GM19043 (cell line): ENCODE results near the gene CNTNAP5.

ENCODE experiments used
- ATAC-seq: cut with Tn5 transposase; IDR thresholded peaks from one replicate; pipeline ENCODE4 v1.9.1; 2021; ENCODE audit warnings: low read depth; ENCODE audit not compliant: unreplicated experiment

The CNTNAP5 gene

DNA sequence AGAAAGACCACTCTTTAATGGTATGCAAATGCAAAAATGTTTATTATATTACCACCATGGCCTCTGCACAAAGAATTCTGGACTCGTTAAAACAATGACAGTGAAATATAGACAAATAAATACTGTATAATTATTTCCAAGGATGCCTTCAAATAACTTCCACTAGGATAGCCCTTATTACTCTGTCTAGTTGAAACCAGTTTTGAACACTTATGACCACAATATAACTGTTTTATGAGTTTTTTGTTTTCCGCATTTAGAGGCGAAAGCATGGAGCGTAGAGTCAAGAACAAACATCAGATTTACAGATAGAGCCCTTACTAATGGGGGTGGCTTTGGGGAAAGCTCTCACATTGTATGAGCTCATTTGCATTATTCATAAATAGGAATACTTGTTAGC, 559.5 kb downstream of the CNTNAP5 start:
- no peak for ATAC-seq

DNA sequence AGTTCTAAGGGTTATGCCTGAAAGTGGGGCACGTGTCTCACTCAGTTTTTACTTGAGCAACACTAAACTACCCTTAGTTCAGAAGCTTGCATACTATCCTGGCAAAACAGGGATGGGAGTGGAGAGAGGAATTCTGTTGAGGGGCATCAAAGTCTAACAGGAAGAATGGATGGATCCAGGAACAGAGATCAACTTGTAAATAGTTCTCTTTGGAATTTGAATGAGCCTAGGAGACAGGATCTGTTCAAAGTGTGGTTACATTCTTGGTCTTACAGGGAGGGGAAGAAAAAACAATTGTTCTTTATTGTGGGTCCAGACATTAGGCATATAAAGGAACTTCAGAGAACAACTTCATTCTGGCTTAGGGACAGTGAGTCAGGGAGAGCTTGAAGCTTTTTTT, 560.2 kb downstream of the CNTNAP5 start:
- ATAC-seq, result no peak

GRCh38 chr2:124586210-124586609, 561.1 kb downstream of the CNTNAP5 start:
- ATAC-seq, result no peak

DNA sequence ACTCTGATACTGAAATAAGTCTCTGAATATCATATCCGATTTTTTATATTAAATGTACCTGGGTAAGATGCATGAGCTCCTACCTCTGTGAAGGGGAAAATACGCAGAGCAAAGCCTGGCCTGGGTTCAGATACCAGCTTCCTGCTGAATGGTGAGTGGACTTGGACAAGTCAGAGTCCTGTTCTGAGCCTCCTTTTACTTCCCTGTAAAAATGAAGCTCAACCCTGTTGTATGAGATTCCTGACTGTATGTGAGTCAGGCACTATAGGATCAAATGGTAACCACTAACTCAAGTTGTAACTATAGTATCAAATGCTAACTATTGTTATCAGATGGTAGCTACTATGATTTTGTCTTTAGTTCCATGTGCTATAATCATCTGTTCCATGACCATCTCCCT, 561.7 kb downstream of the CNTNAP5 start:
- ATAC-seq, result no peak

GRCh38 chr2:124589971-124590370, 564.9 kb downstream of the CNTNAP5 start:
- ATAC-seq, result no peak

- no peak for ATAC-seq
These were observed 577.7 kb downstream of the CNTNAP5 start for GRCh38 chr2:124602759-124603158.

DNA sequence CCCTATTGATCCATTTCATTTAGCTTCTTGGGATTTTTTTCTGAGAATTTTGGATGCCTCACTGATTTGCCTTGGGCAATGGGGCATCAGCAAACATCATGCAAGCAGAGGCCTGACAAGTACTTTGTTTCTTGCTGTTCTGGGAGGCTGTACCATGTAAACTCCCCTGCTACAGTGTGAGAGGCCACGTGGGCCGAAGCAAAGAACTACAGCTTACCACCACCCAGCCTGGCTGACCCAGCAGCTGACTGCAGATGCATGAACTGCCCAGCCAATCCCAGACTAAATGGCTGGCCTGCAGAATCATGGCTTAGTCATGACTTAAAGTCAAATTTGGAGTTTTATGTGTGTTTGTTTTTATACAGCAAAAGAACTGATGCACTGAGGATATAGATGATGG, 579.9 kb downstream of the CNTNAP5 start:
- ATAC-seq, result no peak

DNA sequence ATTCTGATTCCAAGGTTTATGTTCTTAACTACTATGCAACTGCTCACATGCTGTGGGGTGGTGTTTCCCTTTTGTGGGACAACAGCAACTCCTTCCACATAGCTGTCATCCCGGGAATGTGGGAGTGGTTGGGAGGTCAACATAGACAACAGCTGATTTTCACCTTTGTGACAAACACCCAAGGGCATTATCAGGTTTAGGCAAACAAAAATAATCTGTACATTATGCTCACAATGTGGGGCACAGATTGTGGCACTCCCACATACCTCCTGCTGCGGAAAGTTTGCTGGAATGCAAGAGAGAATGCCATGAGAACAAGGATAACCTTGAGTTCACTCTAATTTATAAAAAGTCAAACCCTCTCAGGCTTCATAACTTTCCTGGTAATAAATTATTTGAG, 582.6 kb downstream of the CNTNAP5 start:
- ATAC-seq, result no peak

GRCh38 chr2:124609667-124610066, 584.6 kb downstream of the CNTNAP5 start:
- no peak for ATAC-seq

DNA sequence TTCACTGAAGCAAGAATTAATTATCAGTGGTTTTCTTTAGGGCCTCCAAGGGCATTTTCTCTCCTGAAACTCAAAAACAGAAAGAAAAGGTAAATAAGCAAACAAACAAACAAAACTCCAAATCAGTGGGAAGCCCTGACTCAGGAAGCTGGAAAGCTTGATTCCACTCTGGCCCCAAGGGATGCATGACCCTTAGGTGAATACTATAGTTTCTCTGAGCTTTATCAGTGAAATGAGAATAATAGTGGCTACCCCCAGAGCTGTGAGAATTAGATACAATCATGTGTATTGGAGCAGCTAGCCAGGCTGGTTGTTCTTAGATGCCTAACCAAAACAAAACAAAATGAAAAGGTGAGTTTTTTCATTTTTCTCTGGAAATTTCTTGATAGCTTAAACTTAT, 585.1 kb downstream of the CNTNAP5 start:
- no peak for ATAC-seq

DNA sequence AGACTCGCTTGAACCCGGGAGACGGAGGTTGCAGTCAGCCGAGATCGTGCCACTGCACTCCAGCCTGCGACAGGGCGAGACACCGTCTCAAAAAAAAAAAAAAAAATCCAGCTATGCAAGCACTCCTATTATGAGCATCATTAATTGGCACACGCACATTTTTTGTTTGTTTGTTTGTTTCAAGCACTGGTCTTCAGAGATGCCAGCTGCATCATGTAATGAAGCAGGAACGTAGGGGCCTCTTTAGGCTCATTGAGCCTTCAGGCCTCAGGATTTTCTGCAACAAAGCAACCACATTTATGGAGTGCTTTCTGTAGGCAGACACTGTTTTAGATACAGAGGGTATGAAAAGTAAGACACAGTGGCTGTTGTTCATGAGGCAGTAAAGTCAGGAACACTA, 585.8 kb downstream of the CNTNAP5 start:
- ATAC-seq, result no peak

GRCh38 chr2:124623560-124623959, 598.5 kb downstream of the CNTNAP5 start:
- no peak for ATAC-seq

- ATAC-seq, result no peak
These were observed 600.5 kb downstream of the CNTNAP5 start for GRCh38 chr2:124625561-124625960.

GRCh38 chr2:124626993-124627392, 601.9 kb downstream of the CNTNAP5 start:
- ATAC-seq, result no peak

DNA sequence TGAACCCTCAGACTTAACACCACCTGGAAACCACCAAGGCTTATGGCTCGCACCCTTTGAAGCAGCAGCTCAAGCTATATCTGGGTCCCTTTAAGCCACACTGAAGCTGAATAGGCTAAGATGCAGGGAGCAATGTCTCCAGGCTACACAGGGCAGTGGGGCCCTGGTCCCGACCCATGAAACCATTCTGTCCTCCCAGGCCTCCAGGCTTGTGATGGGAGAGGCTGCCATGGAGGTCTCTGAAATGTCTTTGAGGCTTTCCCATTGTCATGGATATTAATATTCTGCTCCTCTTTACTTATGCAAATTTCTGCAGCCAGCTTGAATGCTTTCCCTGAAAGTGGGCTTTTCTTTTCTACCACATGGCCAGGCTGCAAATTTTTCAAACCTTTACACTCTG, 608.7 kb downstream of the CNTNAP5 start:
- no peak for ATAC-seq

- no peak for ATAC-seq
These were observed 614.4 kb downstream of the CNTNAP5 start for GRCh38 chr2:124639524-124639923.

DNA sequence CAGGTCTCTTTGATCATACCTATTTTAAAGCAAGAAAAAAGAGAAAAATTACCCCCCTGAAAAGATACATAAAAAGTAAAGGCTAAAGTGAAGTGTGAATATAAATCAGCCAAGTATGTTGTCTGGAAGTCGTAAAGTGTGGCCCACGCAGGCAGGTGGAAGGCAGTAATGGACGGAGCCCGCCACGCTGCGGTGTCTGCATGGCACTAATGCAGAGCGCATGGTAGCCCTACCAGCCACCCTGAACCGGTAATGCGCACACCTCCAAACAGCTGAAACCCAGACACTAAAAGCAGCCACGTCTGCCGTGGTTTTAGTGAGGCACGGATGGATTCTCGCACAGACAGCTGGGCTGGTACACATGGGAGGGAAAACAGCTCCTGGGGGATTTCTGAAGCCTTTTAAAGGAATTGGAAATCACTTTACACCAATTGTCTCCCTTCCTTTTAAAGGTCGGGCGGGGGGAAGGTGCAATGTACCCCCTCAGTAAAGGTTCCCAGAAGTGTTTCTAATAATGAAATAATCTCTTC, 615.2 kb downstream of the CNTNAP5 start:
- ATAC-seq, result no peak

DNA sequence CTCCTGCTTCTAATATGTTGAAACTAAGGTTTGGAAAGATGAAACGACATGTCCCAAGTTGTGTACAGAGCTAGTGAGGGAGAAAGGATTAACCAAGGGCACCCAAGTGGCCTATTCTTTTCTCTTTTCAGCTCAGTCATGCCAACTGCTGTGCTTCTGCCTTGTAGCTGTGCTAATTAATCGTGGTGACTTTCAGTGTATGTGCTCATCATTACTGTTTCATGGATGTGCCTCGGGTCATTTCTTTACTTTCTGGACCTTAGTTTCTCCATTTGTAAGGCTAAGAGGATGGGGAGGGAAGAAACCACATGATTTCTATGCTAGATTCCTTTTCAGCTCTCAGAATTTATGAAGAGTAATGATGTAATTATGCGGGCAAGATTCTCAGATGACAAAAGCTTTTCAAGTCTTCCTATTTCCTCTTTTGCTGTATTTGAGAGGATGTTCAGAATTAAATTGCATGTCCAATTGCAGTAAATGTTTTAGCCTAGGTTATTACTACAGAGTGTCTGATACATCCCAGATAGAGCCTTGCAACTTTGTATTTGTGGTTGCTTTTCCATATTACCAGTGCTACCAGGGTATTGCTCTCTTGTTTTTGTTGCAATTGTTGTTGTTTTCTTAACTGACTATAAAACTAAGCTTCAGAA, 621.2 kb downstream of the CNTNAP5 start:
- ATAC-seq, result no peak

DNA sequence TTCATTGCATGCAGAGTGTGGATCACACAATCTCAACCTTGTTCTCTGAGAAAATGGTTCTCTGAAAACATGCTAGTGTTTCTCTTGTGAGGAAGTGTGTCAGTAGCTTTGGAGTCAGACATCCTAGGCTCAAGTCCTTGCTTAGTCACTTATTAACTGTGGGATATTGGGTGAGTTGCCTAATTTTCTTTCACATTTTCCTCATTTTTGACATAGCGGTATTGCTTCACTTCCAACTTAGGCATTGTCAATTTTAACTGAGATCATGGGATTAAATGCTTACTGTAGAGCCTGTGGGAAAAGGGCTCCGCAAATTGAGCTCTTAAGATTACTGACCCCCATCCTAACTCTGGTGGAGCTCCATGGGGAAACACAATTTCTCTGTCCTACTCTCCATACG, 622.2 kb downstream of the CNTNAP5 start:
- no peak for ATAC-seq

DNA sequence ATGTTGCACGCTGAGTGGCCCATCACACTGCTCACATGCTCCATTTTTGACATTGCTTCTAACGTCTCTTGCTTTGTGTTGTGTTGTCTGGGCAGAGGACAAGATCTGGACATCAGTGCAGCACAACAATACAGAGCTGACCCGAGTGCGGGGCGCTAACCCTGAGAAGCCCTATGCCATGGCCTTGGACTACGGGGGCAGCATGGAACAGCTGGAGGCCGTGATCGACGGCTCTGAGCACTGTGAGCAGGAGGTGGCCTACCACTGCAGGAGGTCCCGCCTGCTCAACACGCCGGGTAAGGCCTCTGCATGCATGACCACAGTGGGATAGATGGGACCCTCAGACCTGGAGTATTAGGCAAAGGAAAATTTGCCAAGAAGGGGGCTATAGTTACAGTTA, 622.6 kb downstream of the CNTNAP5 start:
- ATAC-seq, result no peak

DNA sequence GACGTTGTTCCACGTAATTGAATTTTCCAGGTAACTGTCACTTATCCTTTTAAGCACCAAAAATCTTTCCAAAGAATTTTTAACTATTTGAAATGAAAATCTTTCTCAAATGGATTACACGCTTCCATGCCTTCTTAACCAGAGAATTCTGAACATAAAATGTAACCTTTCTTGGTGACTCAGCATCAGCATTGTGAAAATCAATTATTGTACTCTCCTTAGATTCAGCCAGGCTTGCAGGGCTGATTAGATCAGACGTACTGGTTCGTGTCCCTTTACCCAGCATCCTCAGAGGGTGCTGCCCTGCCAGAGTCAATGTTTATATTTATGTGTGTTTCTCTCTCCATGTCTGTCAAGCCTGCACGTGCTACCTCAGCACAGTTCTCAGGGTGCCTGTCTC, 623.9 kb downstream of the CNTNAP5 start:
- ATAC-seq, result no peak

GRCh38 chr2:124652099-124652498, 627.0 kb downstream of the CNTNAP5 start:
- no peak for ATAC-seq

GRCh38 chr2:124658373-124658772, 633.3 kb downstream of the CNTNAP5 start:
- ATAC-seq, result no peak
